NCI-H1930 (cell line): Measurements from ENCODE around the gene MYBBP1A.

ENCODE experiments used
- DNase-seq, 2 experiments: peaks; one replicate each; lab custom pipeline; 2025; lab: John Stamatoyannopoulos, UW

MYBBP1A gene

DNA sequence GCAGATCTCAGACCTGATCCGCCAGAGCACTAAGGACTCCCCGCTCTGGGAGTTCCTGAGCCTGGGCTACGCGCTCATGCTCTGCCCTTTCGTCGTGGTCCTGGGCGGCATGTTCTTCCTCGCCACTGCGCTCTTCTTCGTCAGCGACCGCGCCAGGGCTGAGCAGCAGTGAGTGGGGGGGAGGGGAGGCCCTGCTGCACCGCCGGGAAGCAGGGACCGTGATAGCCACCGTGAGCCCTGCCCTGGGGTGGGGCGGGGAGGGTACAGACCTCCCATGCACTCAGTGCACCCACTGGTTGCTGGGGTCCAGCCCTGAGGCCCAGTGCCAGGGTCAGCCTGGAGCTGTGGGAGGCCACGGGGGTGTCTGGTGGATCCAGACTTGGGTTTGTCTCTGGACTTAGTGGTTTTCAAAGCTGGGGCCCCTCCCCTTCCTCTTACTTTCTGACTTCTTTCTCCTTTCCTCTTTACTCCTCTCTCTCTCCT lies 18.9 kb downstream of the MYBBP1A start:
- no peak for DNase-seq

DNA sequence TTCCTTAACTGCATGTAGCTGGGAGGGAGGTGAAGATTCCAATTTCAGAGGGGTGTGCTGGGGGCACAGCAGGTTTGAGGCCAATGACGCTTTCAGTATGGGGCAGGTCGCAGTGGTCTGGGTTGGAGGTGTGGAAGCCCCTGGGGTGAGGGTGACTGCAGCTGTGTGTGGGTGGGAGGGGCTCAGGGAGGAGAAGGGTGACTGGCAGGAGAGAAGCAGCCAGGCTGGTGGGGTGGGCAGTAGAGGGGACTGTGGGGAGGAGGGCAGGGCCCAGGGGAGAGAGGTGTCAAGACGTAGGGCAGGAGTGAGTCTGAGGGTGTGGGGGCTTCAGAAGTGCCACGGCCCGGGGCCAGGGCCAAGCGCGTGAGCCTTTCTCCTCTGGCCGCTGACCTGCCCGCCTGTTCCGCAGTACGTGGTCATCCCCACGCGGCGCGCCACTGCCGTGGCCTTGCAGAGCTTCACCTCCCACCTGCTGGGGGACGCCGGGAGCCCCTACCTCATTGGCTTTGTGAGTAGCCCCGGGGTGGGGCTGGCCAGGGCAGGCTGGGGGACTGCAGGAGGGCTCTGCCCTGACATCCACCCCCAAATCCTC lies 19.4 kb downstream of the MYBBP1A start:
- DNase-seq: no peak

DNA sequence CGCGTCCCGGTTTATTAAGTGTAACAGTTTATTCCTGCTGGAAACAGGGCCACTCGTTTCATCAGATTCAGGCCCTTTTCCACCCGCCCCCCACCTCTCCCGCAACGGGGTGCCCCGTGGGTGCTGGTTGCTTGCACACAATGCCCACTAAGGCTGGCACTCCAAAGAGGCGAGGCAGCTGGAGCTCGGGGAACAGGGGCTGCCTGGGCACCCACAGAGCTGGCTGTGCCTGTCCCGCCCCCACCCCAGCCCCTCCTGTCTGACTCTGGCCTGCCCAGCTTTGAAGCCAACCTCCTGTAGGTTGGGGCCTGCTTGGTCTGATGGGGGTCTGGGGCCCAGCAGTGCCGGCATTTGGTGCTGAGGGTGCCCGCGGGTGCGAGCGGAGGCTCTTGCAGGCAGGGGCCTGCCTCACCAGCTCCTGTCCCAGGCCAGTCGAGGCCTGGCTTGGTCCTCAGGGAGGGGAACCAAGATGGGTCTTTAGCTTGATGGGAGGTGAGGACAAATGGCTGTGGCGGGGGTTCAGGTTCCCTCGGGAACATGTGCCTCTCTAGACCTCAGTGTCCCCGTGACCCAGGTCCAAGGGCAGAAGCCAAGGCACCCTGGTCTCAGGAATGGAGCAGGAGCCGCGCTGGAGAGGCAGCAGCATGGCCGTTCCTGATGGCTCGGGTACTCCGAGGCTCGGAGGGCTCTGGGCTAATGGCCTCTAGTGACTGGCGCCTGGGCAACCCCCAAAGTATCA lies 20.1 kb downstream of the MYBBP1A start:
- no peak for DNase-seq

DNA sequence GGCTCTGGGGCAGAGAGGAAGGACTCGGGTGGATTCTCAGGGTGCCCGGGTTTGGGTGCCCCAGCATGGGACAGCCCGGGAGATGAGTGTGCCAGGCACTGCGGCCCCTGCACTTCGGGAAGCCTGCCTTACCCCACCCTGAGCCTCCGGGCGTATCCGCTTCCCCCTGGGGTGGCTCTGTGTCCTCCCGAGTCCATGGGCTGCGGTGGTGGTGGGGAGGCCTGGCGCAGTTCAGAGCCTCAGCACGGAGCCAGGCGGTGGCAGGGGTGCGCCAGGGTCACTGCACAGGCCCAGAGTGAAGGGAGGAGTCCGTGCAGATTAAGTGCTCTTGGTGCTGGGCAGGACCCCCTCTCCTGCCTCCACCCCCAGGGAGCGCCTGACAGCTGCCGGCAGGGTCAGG lies 20.7 kb downstream of the MYBBP1A start:
- DNase-seq: no peak

GRCh38 chr17:4533523-4534504 lies 21.4 kb downstream of the MYBBP1A start:
- DNase-seq: no peak

GRCh38 chr17:4532860-4533522 lies 22.2 kb downstream of the MYBBP1A start:
- DNase-seq: no peak

GRCh38 chr17:4531988-4532736 lies 23.0 kb downstream of the MYBBP1A start:
- DNase-seq: no peak

- no peak for DNase-seq
These were observed 24.1 kb downstream of the MYBBP1A start for GRCh38 chr17:4530799-4531730.

GRCh38 chr17:4529533-4530152 lies 25.5 kb downstream of the MYBBP1A start:
- DNase-seq: no peak

DNA sequence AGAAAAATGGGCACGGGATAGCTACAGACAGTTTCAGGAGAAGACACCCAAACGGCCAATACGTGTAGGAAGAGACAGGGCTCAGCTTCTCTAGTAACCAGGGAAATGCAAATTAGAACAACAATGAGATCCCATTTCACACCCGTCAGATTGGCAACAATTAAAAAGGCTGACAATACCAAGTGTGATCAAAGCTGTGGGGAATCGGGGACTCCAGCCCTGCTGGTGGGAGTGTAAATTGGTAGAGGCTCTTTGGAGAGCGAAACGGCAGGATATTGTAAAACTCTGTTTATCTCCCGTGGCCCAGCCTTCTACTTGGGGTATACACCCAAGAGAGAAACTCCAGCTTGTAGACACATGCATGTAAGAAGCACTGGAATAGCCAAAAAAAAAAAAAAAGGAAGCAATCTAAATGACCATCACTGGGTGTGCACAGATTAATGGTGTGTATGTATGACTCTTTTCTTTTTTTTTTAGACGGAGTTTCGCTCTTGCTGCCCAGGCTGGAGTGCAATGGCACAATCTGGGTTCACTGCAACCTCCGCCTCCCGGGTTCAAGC lies 27.5 kb downstream of the MYBBP1A start:
- DNase-seq: no peak

DNA sequence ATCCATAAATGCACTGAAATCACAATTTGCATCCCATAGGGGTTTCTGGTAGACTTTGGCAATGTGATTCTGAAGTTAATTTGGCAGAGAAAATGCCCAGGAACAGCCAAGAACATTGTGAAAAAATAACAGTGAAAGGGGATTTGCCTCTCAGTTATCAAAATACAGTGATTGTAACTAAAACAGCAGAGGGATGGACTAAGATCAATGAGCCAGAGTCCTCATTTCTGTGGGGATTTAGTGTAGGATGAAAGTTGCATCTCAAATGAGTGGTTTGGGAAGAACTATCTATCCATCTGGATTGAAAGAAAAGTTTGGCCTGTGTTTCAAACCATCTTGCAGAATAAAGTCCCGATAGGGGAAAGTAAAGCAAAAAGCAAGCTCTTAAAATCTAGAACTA lies 28.1 kb downstream of the MYBBP1A start:
- no peak for DNase-seq

GRCh38 chr17:4525691-4526397 lies 29.3 kb downstream of the MYBBP1A start:
- DNase-seq: no peak

GRCh38 chr17:4523946-4524345 lies 31.2 kb downstream of the MYBBP1A start:
- DNase-seq: no peak

DNA sequence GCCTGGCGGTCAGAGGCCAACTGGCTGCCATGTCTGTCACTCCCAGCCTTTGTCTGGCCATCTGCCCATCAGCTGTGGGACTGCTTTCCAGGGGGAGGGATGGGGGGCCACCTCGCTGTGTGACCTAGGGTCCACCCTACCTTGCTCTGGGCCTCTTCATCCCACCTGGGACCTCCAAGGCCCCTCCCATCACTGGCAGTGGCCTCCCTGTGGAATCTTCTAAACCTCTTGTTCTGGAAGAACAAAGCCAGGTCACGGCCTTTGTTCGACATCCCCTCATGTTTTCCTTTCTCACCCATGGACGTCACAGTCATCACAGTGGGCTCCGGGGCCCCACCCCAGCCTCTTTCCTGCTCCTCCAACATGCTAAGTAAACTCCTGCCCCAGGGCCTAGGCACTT lies 32.5 kb downstream of the MYBBP1A start:
- no peak for DNase-seq

GRCh38 chr17:4520894-4521600 lies 34.1 kb downstream of the MYBBP1A start:
- no peak for DNase-seq

GRCh38 chr17:4520060-4520893 lies 34.9 kb downstream of the MYBBP1A start:
- no peak for DNase-seq

- no peak for DNase-seq
These were observed 35.8 kb downstream of the MYBBP1A start for GRCh38 chr17:4519361-4519788.
